Astrocyte (in vitro differentiated cells and primary cell): ENCODE measurements around the gene KLK13. TPM values are rescaled to one million over a fixed set of nuclear protein-coding genes. Genes with fewer than 3 reads are reported as not detected.
A peak's percentile ranks its signal among the peaks of the same experiment; 100 is the strongest.

Source experiments
- DNase-seq: peaks from one replicate; pipeline ENCODE4 v3.0.0-alpha.2; 2010; ENCODE audit warnings: low read depth
- FAIRE-seq: peaks from 2 replicates; lab custom pipeline; 2011; peaks lifted over from hg19 to GRCh38; lab: Jason Lieb, UNC
- H2AFZ ChIP-seq: 2 replicates; pipeline ENCODE4 v1.6.0; 2012; ENCODE audit warnings: low read depth, low read length, inconsistent platforms
- H3K27ac ChIP-seq: 2 replicates; pipeline ENCODE4 v1.5.1; 2011; ENCODE audit warnings: low read depth, low read length, inconsistent platforms
- H3K27me3 ChIP-seq: 2 replicates; pipeline ENCODE4 v1.6.0; 2011; ENCODE audit warnings: low read length, inconsistent platforms; ENCODE audit not compliant: insufficient read depth
- H3K36me3 ChIP-seq: 2 replicates; pipeline ENCODE4 v1.5.1; 2011; ENCODE audit warnings: low read length, inconsistent platforms; ENCODE audit not compliant: insufficient read depth
- H3K4me1 ChIP-seq: 2 replicates; pipeline ENCODE4 v1.5.1; 2011; ENCODE audit warnings: low read length, inconsistent platforms; ENCODE audit not compliant: insufficient read depth
- H3K4me2 ChIP-seq: 2 replicates; pipeline ENCODE4 v1.6.0; 2012; ENCODE audit warnings: low read length, inconsistent platforms
- H3K4me3 ChIP-seq: 2 replicates; pipeline ENCODE4 v1.5.1; 2011; ENCODE audit warnings: low read depth, mild to moderate bottlenecking, low read length, inconsistent platforms; ENCODE audit not compliant: insufficient read depth
- H3K79me2 ChIP-seq: 2 replicates; pipeline ENCODE4 v1.6.0; 2012; ENCODE audit warnings: mild to moderate bottlenecking, low read length, inconsistent platforms; ENCODE audit not compliant: insufficient read depth
- H3K9ac ChIP-seq: 2 replicates; pipeline ENCODE4 v1.6.0; 2012; ENCODE audit warnings: mild to moderate bottlenecking, low read length, inconsistent platforms
- H3K9me3 ChIP-seq: 2 replicates; pipeline ENCODE4 v1.5.1; 2012; ENCODE audit warnings: low read depth, mild to moderate bottlenecking, low read length, inconsistent platforms; ENCODE audit not compliant: insufficient read depth
- H4K20me1 ChIP-seq: 2 replicates; pipeline ENCODE4 v1.6.0; 2012; ENCODE audit warnings: low read length, inconsistent platforms; ENCODE audit not compliant: insufficient read depth
- H3K27ac Mint-ChIP-seq: one replicate; pipeline ENCODE4 v1.8.0; 2021; ENCODE audit warnings: mild to moderate bottlenecking, mixed read lengths; ENCODE audit not compliant: unreplicated experiment
- H3K27me3 Mint-ChIP-seq: one replicate; pipeline ENCODE4 v1.8.0; 2021; ENCODE audit warnings: low read depth, mixed read lengths; ENCODE audit not compliant: unreplicated experiment
- H3K36me3 Mint-ChIP-seq: one replicate; pipeline ENCODE4 v1.8.0; 2021; ENCODE audit warnings: low read depth, mixed read lengths; ENCODE audit not compliant: unreplicated experiment
- H3K4me1 Mint-ChIP-seq: one replicate; pipeline ENCODE4 v1.8.0; 2021; ENCODE audit warnings: low read depth, mixed read lengths; ENCODE audit not compliant: unreplicated experiment
- H3K4me3 Mint-ChIP-seq: one replicate; pipeline ENCODE4 v1.8.0; 2021; ENCODE audit warnings: mild to moderate bottlenecking, moderate library complexity, mixed read lengths; ENCODE audit not compliant: unreplicated experiment
- H3K9me3 Mint-ChIP-seq: one replicate; pipeline ENCODE4 v1.8.0; 2021; ENCODE audit warnings: mild to moderate bottlenecking, mixed read lengths; ENCODE audit not compliant: unreplicated experiment
- EZH2 ChIP-seq: IDR thresholded peaks from 2 replicates; pipeline ENCODE4 v1.6.1; 2012; ENCODE audit warnings: mild to moderate bottlenecking, low read length, inconsistent platforms; ENCODE audit not compliant: insufficient read depth
- total RNA-seq: library from RNA; stranded (reverse); gene quantifications from 2 replicates; pipeline ENCODE4 v1.2.1, GENCODE V29; 2021
- TF ChIP-seq, protein P1 (sequence below): IDR thresholded peaks from 2 replicates; pipeline ENCODE4 v1.5.1; 2011; ENCODE audit warnings: low read depth, mild to moderate bottlenecking, inconsistent platforms, low read length, moderate library complexity; ENCODE audit not compliant: insufficient read depth

The KLK13 gene
- total RNA-seq, 1 donor from 2014 or later, result 0.32 TPM

DNA sequence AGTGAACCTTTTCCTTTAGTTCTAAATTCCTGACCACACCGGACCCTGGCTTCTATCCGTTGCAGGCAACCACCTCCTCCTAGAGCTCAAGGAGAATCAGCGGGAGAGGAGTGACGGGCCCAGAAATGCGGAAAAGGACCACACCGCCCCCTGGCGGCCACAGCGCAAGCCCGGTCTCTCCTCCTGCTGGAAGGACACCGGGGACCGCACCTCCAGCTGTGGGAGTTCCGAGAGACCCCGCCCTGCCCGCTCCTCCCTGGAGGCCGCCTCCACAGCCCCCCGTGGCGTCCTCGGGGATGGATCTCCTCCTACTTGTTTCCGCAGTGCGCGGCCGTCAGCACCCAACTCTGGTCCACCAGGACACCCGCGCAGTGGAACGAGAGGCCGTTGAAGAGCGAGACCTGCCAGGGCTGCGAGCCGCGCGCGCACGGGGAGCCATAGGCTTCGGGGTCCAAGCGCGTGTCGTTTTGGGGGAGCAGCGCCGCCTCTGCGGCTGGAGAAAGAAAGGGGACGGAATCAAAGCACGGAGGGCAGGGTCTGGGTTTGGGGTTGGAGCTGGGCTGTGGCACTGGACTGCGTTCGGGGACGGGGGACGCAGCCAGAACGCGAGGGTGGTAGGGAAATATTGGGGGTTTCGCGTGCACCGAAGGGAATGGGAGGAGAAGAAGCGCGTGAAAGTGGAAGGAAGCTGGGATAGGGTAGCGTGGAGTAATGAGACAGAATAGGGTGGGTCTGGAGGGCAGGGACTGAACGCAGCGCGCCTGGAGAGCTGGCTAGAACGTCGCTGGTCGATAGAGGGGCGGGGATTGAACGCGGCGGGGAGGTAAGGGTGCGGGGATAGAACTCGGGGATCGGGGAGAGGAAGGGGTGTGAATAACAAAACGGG lies 47.9 kb downstream of the KLK13 start:
- Histone ChIP-seq H4K20me1 (no peaks in the 10 kb centered on the region), H3K4me2 (no peak overlapping the region), H3K27me3 (peaks cover 5% of the 10 kb centered on the region), H3K9ac (no peak overlapping the region), H3K4me3 (no peak overlapping the region), H3K4me1 (no peaks in the 10 kb centered on the region), H3K27ac (no peak overlapping the region), H3K9me3 (no peaks in the 10 kb centered on the region), H3K79me2 (no peaks in the 10 kb centered on the region), H2AFZ (no peak overlapping the region), H3K36me3 (no peaks in the 10 kb centered on the region)
- Mint-ChIP-seq H3K9me3 (peaks cover 11% of the 10 kb centered on the region), H3K36me3 (no peaks in the 10 kb centered on the region), H3K4me1 (peaks cover 5% of the 10 kb centered on the region), H3K27me3 (peaks cover 58% of the 10 kb centered on the region), H3K4me3 (peak overlapping the region; percentile 79), H3K27ac (peak overlapping the region; percentile 66)
- TF ChIP-seq, protein P1, sequence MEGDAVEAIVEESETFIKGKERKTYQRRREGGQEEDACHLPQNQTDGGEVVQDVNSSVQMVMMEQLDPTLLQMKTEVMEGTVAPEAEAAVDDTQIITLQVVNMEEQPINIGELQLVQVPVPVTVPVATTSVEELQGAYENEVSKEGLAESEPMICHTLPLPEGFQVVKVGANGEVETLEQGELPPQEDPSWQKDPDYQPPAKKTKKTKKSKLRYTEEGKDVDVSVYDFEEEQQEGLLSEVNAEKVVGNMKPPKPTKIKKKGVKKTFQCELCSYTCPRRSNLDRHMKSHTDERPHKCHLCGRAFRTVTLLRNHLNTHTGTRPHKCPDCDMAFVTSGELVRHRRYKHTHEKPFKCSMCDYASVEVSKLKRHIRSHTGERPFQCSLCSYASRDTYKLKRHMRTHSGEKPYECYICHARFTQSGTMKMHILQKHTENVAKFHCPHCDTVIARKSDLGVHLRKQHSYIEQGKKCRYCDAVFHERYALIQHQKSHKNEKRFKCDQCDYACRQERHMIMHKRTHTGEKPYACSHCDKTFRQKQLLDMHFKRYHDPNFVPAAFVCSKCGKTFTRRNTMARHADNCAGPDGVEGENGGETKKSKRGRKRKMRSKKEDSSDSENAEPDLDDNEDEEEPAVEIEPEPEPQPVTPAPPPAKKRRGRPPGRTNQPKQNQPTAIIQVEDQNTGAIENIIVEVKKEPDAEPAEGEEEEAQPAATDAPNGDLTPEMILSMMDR, result no peak
- no peak for TF ChIP-seq EZH2
- no peak for FAIRE-seq
- DNase-seq, result no peak

DNA sequence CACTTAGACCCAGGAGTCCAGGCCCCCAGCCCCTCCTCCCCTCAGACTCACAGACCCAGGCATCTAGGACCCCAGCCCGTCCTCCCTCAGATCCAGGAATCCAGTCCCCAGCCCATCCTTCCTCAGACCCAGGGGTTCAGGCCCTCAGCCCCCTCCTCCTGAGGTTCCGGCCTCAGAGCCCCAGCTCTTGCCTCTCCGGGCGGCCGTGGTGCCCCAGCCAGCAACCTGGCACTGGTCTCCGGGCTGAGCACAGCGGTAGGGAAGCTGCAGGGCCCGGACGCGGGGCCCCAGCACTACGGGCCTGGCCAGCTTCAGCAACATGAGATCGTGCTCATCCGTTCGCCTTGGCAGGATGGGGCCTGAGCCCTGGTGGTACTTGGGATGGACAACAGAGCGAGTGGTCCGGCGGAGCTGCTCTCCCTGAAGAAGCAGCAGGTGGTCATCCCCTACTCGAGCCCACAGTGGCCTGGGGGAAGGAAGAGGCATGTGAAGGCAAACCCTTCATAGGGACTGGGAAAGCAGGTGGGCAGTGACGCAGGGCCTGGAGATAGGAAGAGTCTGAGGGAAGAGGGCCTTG lies 49.1 kb downstream of the KLK13 start:
- Histone ChIP-seq H3K36me3 (no peaks in the 10 kb centered on the region), H3K9ac (no peak overlapping the region), H3K4me3 (no peak overlapping the region), H4K20me1 (no peaks in the 10 kb centered on the region), H3K4me1 (no peaks in the 10 kb centered on the region), H2AFZ (no peak overlapping the region), H3K27ac (no peak overlapping the region), H3K79me2 (no peaks in the 10 kb centered on the region), H3K27me3 (peaks cover 5% of the 10 kb centered on the region), H3K9me3 (no peaks in the 10 kb centered on the region), H3K4me2 (no peak overlapping the region)
- H3K4me1 Mint-ChIP-seq, result peaks cover 5% of the 10 kb centered on the region
- no peak for FAIRE-seq
- H3K9me3 Mint-ChIP-seq, result peaks cover 11% of the 10 kb centered on the region
- peak overlapping the region; percentile 87 for H3K27ac Mint-ChIP-seq
- DNase-seq, result no peak
- TF ChIP-seq, protein P1, result no peak
- TF ChIP-seq EZH2, result no peak
- no peak overlapping the region for H3K4me3 Mint-ChIP-seq
- H3K27me3 Mint-ChIP-seq, result peaks cover 57% of the 10 kb centered on the region
- H3K36me3 Mint-ChIP-seq, result no peaks in the 10 kb centered on the region

DNA sequence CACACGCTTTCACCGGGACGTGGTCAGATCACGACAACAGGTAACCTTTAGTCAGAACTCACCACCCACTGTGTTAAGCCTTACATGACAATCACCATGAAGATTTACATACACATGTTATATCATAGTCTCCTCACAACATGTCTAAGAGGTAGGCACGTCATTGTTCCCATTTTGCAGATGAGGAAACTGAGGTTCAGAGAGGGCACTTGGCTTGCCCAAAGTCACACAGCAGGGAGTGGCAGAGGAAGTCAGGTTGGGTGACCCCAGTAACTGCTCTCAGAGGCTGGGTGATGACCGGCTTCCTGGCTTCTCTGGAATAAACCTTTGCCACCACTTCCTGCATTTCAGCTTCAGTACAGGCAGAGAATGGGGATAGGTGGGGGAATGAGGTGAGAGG lies 50.6 kb downstream of the KLK13 start:
- TF ChIP-seq, protein P1, result no peak
- DNase-seq, result no peak
- Histone ChIP-seq H3K36me3 (no peaks in the 10 kb centered on the region), H3K9ac (no peak overlapping the region), H4K20me1 (no peaks in the 10 kb centered on the region), H3K4me3 (no peak overlapping the region), H3K9me3 (no peaks in the 10 kb centered on the region), H3K27me3 (peaks cover 5% of the 10 kb centered on the region), H3K79me2 (no peaks in the 10 kb centered on the region), H3K27ac (no peak overlapping the region), H2AFZ (no peak overlapping the region), H3K4me2 (no peak overlapping the region), H3K4me1 (no peaks in the 10 kb centered on the region)
- no peaks in the 10 kb centered on the region for H3K36me3 Mint-ChIP-seq
- peaks cover 11% of the 10 kb centered on the region for H3K9me3 Mint-ChIP-seq
- H3K4me3 Mint-ChIP-seq, result no peak overlapping the region
- H3K4me1 Mint-ChIP-seq, result peaks cover 5% of the 10 kb centered on the region
- H3K27me3 Mint-ChIP-seq, result peaks cover 62% of the 10 kb centered on the region
- H3K27ac Mint-ChIP-seq, result no peak overlapping the region
- FAIRE-seq, result no peak
